Spinal cord (tissue), 10 donors: ENCODE results near the gene IFT88. TPM values are rescaled to one million over a fixed set of nuclear protein-coding genes. Genes with fewer than 3 reads are reported as not detected.

Source experiments
- DNase-seq, 6 donors: peaks; one replicate each; pipeline versions ENCODE4 v3.0.0 to v3.0.0-alpha.2; 2013 to 2015; ENCODE audit warnings: low spot score in 6 of 6, low read depth in 4 of 6
- H3K27ac ChIP-seq: one replicate; pipeline ENCODE4 v1.5.1; 2013; ENCODE audit warnings: low read depth, low read length, control low read depth
- H3K27me3 ChIP-seq: one replicate; pipeline ENCODE4 v1.6.1; 2013; ENCODE audit warnings: low read length; ENCODE audit not compliant: control insufficient read depth, insufficient read depth
- H3K36me3 ChIP-seq: one replicate; pipeline ENCODE4 v1.6.1; 2013; ENCODE audit warnings: low read length; ENCODE audit not compliant: control insufficient read depth, insufficient read depth
- H3K4me1 ChIP-seq: one replicate; pipeline ENCODE4 v1.6.1; 2013; ENCODE audit warnings: low read length; ENCODE audit not compliant: control insufficient read depth, insufficient read depth
- H3K4me3 ChIP-seq: one replicate; pipeline ENCODE4 v1.5.1; 2013; ENCODE audit warnings: low read depth, low read length, control low read depth
- H3K9me3 ChIP-seq: one replicate; pipeline ENCODE4 v1.6.1; 2013; ENCODE audit warnings: low read length; ENCODE audit not compliant: control insufficient read depth, insufficient read depth
- WGBS: methylation state at CpG from one replicate; pipeline ENCODE4 v1.1.5; 2013; ENCODE audit warnings: missing lambda C conversion rate; ENCODE audit not compliant: insufficient coverage; 5-methylcytosine and 5-hydroxymethylcytosine counted together
- polyA plus RNA-seq, 2 donors: library from polyadenylated mRNA; unstranded; fragments of 120-200 nt; gene quantifications; one replicate each; pipeline ENCODE4 v1.2.1, GENCODE V29; 2013; ENCODE audit not compliant: insufficient read length in 2 of 2
- total RNA-seq, 2 donors: library from RNA; depleted of rRNA in 1 of 2; stranded (reverse); fragments of 120-200 nt in 1 of 2; fragments of >200 nt in 1 of 2; gene quantifications; one replicate each; pipeline versions ENCODE4 v1.2.3 to v1.2.4, GENCODE V29; 2013 to 2014
- donor health status: healthy.

IFT88 gene
- total and polyA plus RNA-seq, 4 donors = 23.1 to 31.6 (median 27.8) TPM

DNA sequence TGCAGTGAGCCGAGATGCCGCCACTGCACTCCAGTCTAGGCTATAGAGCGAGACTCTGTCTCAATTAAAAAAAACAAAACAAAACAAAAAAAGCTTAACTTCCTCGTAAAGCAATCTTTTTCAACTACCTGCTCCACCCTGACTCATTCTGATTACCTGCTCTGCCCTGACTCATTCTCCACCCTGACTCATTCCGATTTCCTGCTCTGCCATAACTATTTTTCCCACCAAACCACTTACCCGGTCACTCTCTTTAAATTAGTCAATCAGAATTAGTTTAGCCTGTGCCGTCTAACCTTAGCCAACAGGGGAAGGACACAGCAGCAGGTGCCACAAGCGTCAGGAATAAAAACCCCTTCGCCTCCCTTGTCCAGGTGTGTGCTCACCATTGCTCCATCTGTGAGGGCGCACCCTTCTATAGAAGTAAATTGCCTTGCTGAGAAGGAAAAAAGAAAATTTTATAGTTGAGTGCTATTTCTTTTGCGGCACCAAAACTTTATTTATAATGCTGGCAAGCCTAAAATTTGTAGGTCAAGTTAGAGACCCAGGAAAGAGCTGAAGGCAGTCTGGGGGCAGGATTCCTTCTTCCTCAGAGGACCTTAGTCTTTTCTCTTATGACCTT, 1.7 kb upstream of the IFT88 start:
- Histone ChIP-seq H3K4me3 (no peak overlapping the region), H3K27ac (no peak overlapping the region), H3K4me1 (peaks cover 13% of the 10 kb centered on the region), H3K9me3 (no peaks in the 10 kb centered on the region), H3K36me3 (no peaks in the 10 kb centered on the region), H3K27me3 (no peaks in the 10 kb centered on the region)
- no peak for DNase-seq
- WGBS = 93% methylated on average over 9 of the region's 11 CpGs

- peak overlapping the region; percentile 95 for H3K27ac ChIP-seq
- WGBS = 3% methylated on average over 13 of the region's 21 CpGs
- H3K4me3 ChIP-seq = peak overlapping the region; percentile 73
- no peaks in the 10 kb centered on the region for H3K27me3 ChIP-seq
- peak in 2 of 6 donors; percentile 6 to 72 for DNase-seq
- H3K4me1 ChIP-seq = peaks cover 13% of the 10 kb centered on the region
- H3K36me3 ChIP-seq = no peaks in the 10 kb centered on the region
- H3K9me3 ChIP-seq = no peaks in the 10 kb centered on the region
Measured at GRCh38 chr13:20566468-20566897, 474 bp upstream of the IFT88 start.

GRCh38 chr13:20567881-20568528, 1.0 kb downstream of the IFT88 start:
- peak overlapping the region; percentile 73 for H3K4me3 ChIP-seq
- 20% methylated on average over 1 of the region's 9 CpGs for WGBS
- DNase-seq = no peak

DNA sequence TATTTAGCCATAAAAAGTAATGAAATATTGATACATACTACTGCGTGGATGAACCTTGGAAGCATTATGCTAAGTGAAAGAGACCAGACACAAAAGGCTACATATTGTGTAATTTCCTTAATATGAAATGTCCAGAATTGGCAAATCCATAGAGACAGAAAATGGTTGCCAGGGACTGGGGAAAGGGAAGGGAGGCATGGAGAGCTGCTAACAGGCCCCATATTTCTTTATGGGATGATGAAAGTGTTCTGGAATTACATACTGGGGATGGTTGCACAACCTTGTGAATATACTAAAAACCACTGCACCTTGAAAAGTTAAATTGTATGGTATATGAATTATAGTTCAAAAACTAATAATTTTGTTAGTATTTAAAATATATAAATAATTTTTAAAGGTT, 3.6 kb downstream of the IFT88 start:
- no CpG with 5 or more reads among the region's 1 CpG for WGBS
- DNase-seq = no peak
- H3K36me3 ChIP-seq = no peaks in the 10 kb centered on the region

More at GRCh38 chr13:20567881-20568528, 1.0 kb downstream of the IFT88 start:
- no peaks in the 10 kb centered on the region for H3K9me3 ChIP-seq
- H3K4me1 ChIP-seq = peaks cover 13% of the 10 kb centered on the region
- no peaks in the 10 kb centered on the region for H3K36me3 ChIP-seq
- H3K27ac ChIP-seq = peak overlapping the region; percentile 97
- H3K27me3 ChIP-seq = no peaks in the 10 kb centered on the region

DNA sequence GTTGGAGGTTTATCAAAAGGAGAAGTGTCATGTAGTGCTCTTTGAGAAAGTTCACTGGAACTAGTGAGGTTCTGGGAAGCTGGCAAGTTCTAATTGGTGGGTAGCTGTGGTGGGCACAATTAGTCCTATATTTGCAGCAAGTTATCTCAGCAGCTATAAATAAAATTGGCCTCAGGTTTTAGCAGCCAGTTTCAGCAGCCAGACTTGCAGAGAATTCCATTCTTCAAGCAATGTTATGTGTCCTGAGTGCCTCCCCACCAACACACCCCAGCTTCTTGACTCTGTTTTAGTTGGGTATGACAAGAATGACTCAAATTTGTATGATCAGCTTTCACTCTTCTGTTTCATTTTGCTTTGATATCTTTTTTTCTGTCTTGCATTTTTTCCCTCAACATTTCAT, 4.7 kb downstream of the IFT88 start:
- no peak for DNase-seq
- H3K4me3 ChIP-seq = no peak overlapping the region

More for the DNA sequence above, 3.6 kb downstream of the IFT88 start:
- Histone ChIP-seq H3K4me3 (no peak overlapping the region), H3K9me3 (no peaks in the 10 kb centered on the region), H3K27ac (no peak overlapping the region), H3K4me1 (peaks cover 13% of the 10 kb centered on the region), H3K27me3 (no peaks in the 10 kb centered on the region)

DNA sequence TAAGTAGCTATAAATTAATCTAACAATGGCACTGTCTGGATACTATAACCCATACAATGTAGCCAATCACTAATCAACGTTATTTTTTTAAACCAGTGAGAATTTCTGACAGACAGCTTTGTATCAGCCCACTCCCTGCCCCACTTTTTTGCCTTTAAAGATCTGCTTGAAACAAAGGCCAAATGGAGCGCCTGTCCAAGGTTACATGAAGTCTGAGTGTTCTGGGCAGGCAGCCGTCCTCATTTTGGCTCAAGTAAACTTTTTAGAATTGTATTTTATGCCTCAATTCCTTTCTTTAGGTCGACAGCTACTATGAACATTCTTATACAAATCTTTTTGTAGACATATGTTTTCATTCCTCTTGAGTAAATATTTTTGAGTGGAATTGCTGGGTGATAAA, 6.2 kb downstream of the IFT88 start:
- peaks cover 5% of the 10 kb centered on the region for H3K9me3 ChIP-seq
- DNase-seq = no peak
- 50% methylated on average over 1 of the region's 4 CpGs for WGBS
- no peaks in the 10 kb centered on the region for H3K36me3 ChIP-seq
- H3K27ac ChIP-seq = no peak overlapping the region
- no peaks in the 10 kb centered on the region for H3K27me3 ChIP-seq
- peaks cover under 1% of the 10 kb centered on the region for H3K4me1 ChIP-seq
- no peak overlapping the region for H3K4me3 ChIP-seq

More for the DNA sequence above, 4.7 kb downstream of the IFT88 start:
- Histone ChIP-seq H3K36me3 (no peaks in the 10 kb centered on the region), H3K9me3 (no peaks in the 10 kb centered on the region), H3K27me3 (no peaks in the 10 kb centered on the region), H3K4me1 (peaks cover 6% of the 10 kb centered on the region), H3K27ac (no peak overlapping the region)

- no peak overlapping the region for H3K27ac ChIP-seq
- H3K9me3 ChIP-seq = peaks cover 5% of the 10 kb centered on the region
- DNase-seq = no peak
- no peaks in the 10 kb centered on the region for H3K4me1 ChIP-seq
- no peaks in the 10 kb centered on the region for H3K27me3 ChIP-seq
- H3K36me3 ChIP-seq = no peaks in the 10 kb centered on the region
- WGBS = no CpG with 5 or more reads among the region's 2 CpGs
- H3K4me3 ChIP-seq = no peak overlapping the region
Measured at GRCh38 chr13:20573636-20574035, 6.7 kb downstream of the IFT88 start.

GRCh38 chr13:20579191-20579590, 12.2 kb downstream of the IFT88 start:
- DNase-seq = no peak
- WGBS = 86% methylated on average over 3 of the region's 3 CpGs
- Histone ChIP-seq H3K27ac (no peak overlapping the region), H3K27me3 (no peaks in the 10 kb centered on the region), H3K9me3 (peaks cover 9% of the 10 kb centered on the region), H3K4me3 (no peak overlapping the region), H3K4me1 (no peaks in the 10 kb centered on the region), H3K36me3 (no peaks in the 10 kb centered on the region)

DNA sequence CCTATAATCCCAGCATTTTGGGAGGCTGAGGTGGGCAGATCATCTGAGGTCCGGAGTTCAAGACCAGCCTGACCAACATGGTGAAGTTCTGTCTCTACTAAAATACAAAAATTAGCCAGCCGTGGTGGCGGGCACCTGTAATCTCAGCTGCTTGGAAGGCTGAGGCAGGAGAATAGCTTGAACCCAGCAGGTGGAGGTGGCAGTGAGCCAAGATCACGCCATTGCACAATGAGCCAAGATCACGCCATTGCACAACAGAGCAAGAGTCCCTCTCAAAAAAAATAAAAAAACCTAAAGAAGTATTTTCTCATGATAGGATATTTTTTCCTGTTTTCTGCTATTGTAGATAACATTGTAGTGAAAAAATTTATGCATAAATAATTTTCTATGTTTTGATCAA, 13.3 kb downstream of the IFT88 start:
- H3K36me3 ChIP-seq = no peaks in the 10 kb centered on the region
- no peaks in the 10 kb centered on the region for H3K4me1 ChIP-seq
- H3K27ac ChIP-seq = no peak overlapping the region
- H3K27me3 ChIP-seq = no peaks in the 10 kb centered on the region
- H3K4me3 ChIP-seq = no peak overlapping the region
- peaks cover 11% of the 10 kb centered on the region for H3K9me3 ChIP-seq
- WGBS = 60% methylated on average over 1 of the region's 5 CpGs
- DNase-seq = no peak

- no peak overlapping the region for H3K4me3 ChIP-seq
- WGBS = 79% methylated on average over 2 of the region's 2 CpGs
- H3K4me1 ChIP-seq = no peaks in the 10 kb centered on the region
- H3K27ac ChIP-seq = no peak overlapping the region
- H3K27me3 ChIP-seq = no peaks in the 10 kb centered on the region
- no peaks in the 10 kb centered on the region for H3K36me3 ChIP-seq
- peaks cover 11% of the 10 kb centered on the region for H3K9me3 ChIP-seq
- no peak for DNase-seq
Measured at GRCh38 chr13:20582026-20582425, 15.1 kb downstream of the IFT88 start.
